CD14-positive monocyte (primary cell): ENCODE results near the gene SYPL1. TPM values are rescaled to one million over a fixed set of nuclear protein-coding genes. Genes with fewer than 3 reads are reported as not detected.

ENCODE experiments used
- DNase-seq, 3 donors: peaks; one replicate each; pipeline ENCODE4 v3.0.0-alpha.2; 2011 to 2022
- H2AFZ ChIP-seq: 2 replicates; pipeline ENCODE4 v1.6.0; 2012; ENCODE audit warnings: mild to moderate bottlenecking, low read depth, low read length, inconsistent platforms; ENCODE audit not compliant: insufficient read depth, poor library complexity, severe bottlenecking
- H3K27ac ChIP-seq, 2 donors: 1 replicate in 1 of 2; 2 replicates in 1 of 2; pipeline ENCODE4 v1.5.1; 2012 to 2013; ENCODE audit warnings: low read length in 2 of 2, control low read depth in 1 of 2, inconsistent platforms in 1 of 2, low read depth in 1 of 2, mild to moderate bottlenecking in 1 of 2
- H3K27me3 ChIP-seq, 2 donors: one replicate each; pipeline versions ENCODE4 v1.6.0 to v1.6.1; 2011 to 2013; ENCODE audit warnings: low read length in 2 of 2; ENCODE audit not compliant: control insufficient read depth in 2 of 2, insufficient read depth in 2 of 2
- H3K36me3 ChIP-seq, 2 donors: replicated peaks in 1 of 2; 1 replicate in 1 of 2; 2 replicates in 1 of 2; pipeline versions ENCODE4 v1.5.1 to v1.6.1; 2012 to 2013; ENCODE audit warnings: low read length in 2 of 2, control low read depth in 1 of 2, inconsistent platforms in 1 of 2, mild to moderate bottlenecking in 1 of 2; ENCODE audit not compliant: insufficient read depth in 2 of 2, control insufficient read depth in 1 of 2
- H3K4me1 ChIP-seq, 2 donors: 1 replicate in 1 of 2; 2 replicates in 1 of 2; pipeline versions ENCODE4 v1.5.1 to v1.6.1; 2012 to 2013; ENCODE audit warnings: low read length in 2 of 2, control low read depth in 1 of 2, inconsistent platforms in 1 of 2, mild to moderate bottlenecking in 1 of 2, moderate library complexity in 1 of 2; ENCODE audit not compliant: insufficient read depth in 2 of 2, control insufficient read depth in 1 of 2
- H3K4me2 ChIP-seq: replicated peaks from 2 replicates; pipeline ENCODE3; 2012; ENCODE audit warnings: low read length, moderate library complexity, mild to moderate bottlenecking; ENCODE audit not compliant: poor library complexity, severe bottlenecking; ENCODE audit errors: extremely low read depth
- H3K4me3 ChIP-seq, 3 experiments: fragments of 200-600 bp in 1 of 3; sonication (generic) in 1 of 3; replicated peaks in 1 of 3; 1 replicate in 2 of 3; 2 replicates in 1 of 3; pipeline ENCODE4 v1.5.1; 2011 to 2013; ENCODE audit warnings: low read length in 3 of 3, mild to moderate bottlenecking in 3 of 3, control low read depth in 2 of 3, low read depth in 2 of 3, inconsistent platforms in 1 of 3, moderate library complexity in 1 of 3
- H3K79me2 ChIP-seq: 2 replicates; pipeline ENCODE4 v1.6.0; 2012; ENCODE audit warnings: mild to moderate bottlenecking, control low read depth, inconsistent platforms, low read length, moderate library complexity; ENCODE audit not compliant: insufficient read depth
- H3K9ac ChIP-seq: 2 replicates; pipeline ENCODE4 v1.6.0; 2017; ENCODE audit warnings: low read length, mild to moderate bottlenecking; ENCODE audit not compliant: insufficient read depth, poor library complexity, severe bottlenecking
- H3K9me3 ChIP-seq, 2 donors: replicated peaks in 1 of 2; 1 replicate in 1 of 2; 2 replicates in 1 of 2; pipeline versions ENCODE4 v1.5.1 to v1.6.1; 2012 to 2013; ENCODE audit warnings: low read length in 2 of 2, control low read depth in 1 of 2; ENCODE audit not compliant: control insufficient read depth in 1 of 2, insufficient read depth in 1 of 2
- H4K20me1 ChIP-seq: 2 replicates; pipeline ENCODE4 v1.6.0; 2012; ENCODE audit warnings: mild to moderate bottlenecking, low read length, control low read depth, moderate library complexity; ENCODE audit not compliant: insufficient read depth
- H3K27ac Mint-ChIP-seq, 7 donors: one replicate each; pipeline ENCODE4 v1.8.0; 2020; ENCODE audit warnings: mild to moderate bottlenecking in 7 of 7, mixed read lengths in 7 of 7, moderate library complexity in 6 of 7, inconsistent platforms in 2 of 7
- H3K27me3 Mint-ChIP-seq, 3 donors: one replicate each; pipeline ENCODE4 v1.8.0; 2021 to 2022; ENCODE audit warnings: low read depth in 3 of 3, mild to moderate bottlenecking in 3 of 3, mixed read lengths in 3 of 3, moderate library complexity in 3 of 3, inconsistent platforms in 1 of 3
- H3K36me3 Mint-ChIP-seq, 2 donors: one replicate each; pipeline ENCODE4 v1.8.0; 2020; ENCODE audit warnings: mixed read lengths in 2 of 2, inconsistent platforms in 1 of 2, mild to moderate bottlenecking in 1 of 2
- H3K4me1 Mint-ChIP-seq: one replicate; pipeline ENCODE4 v1.8.0; 2020; ENCODE audit warnings: mild to moderate bottlenecking, mixed read lengths
- H3K4me3 Mint-ChIP-seq, 2 donors: one replicate each; pipeline ENCODE4 v1.8.0; 2020; ENCODE audit warnings: mild to moderate bottlenecking in 2 of 2, mixed read lengths in 2 of 2, moderate library complexity in 1 of 2
- H3K9me3 Mint-ChIP-seq, 7 donors: one replicate each; pipeline ENCODE4 v1.8.0; 2020 to 2022; ENCODE audit warnings: mixed read lengths in 7 of 7, mild to moderate bottlenecking in 6 of 7, moderate library complexity in 6 of 7, inconsistent platforms in 2 of 7
- WGBS: methylation state at CpG from one replicate; pipeline ENCODE4 v1.1.5; 2013; ENCODE audit warnings: missing lambda C conversion rate; ENCODE audit not compliant: insufficient coverage; 5-methylcytosine and 5-hydroxymethylcytosine counted together
- intact Hi-C, 2 donors: fragments of 100-400 bp; cut with micrococcal nuclease; formaldehyde crosslinking; loops; one replicate each; pipeline versions ENCODE4 v1.15.0 to v1.15.1; 2023
- polyA plus RNA-seq, 3 donors: library from polyadenylated mRNA; depleted of rRNA in 1 of 3; unstranded in 2 of 3; stranded (reverse) in 1 of 3; fragments of 300-500 nt in 2 of 3; fragments of >200 nt in 1 of 3; fragmentation: Illumina TruSeq in 2 of 3; gene quantifications; 1 replicate in 2 of 3; 2 replicates in 1 of 3; pipeline ENCODE4 v1.2.3, GENCODE V29; 2012 to 2021
- TF ChIP-seq, protein P1 (sequence below): fragments of 200-600 bp; IDR thresholded peaks from one replicate; pipeline ENCODE4 v1.8.0; 2022; ENCODE audit warnings: antibody characterized with exemption, mild to moderate bottlenecking

Gene SYPL1
- polyA plus RNA-seq, 3 donors: 22.3 to 82.1 (median 64.7) TPM

DNA sequence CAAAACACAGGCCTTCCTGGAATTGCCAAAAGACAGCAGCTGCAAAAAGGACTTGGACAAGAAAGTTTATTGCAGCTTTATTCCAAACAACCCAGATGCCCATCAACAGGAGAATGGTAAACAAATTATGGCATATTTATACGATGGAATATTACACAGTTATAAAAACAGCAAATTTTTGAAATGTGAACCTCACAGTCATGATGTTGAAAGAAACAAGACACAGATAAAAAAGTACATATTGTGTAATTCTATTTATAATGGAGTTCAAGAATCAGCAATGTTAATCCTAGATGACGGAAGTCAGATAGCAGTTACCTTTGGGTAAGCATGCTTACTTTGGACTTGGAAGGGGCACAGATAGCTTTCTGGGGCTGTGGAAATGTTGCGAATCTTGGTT is 44.4 kb downstream of the SYPL1 start:
- Histone ChIP-seq H3K4me3 (no peak overlapping the region), H3K9me3 (no peaks in the 10 kb centered on the region), H3K4me1 (peaks cover 22 to 31% of the 10 kb centered on the region in 2 donors), H3K27me3 (no peaks in the 10 kb centered on the region), H3K9ac (no peak overlapping the region), H3K4me2 (no peak overlapping the region), H4K20me1 (no peaks in the 10 kb centered on the region), H3K36me3 (no peaks in the 10 kb centered on the region), H3K79me2 (no peaks in the 10 kb centered on the region), H2AFZ (no peak overlapping the region), H3K27ac (no peak overlapping the region)
- 100% methylated on average over 1 of the region's 3 CpGs for WGBS
- Mint-ChIP-seq H3K27ac (peak overlapping the region in 1 of 7 donors; percentile 2), H3K4me1 (peaks cover 39% of the 10 kb centered on the region), H3K27me3 (peaks cover 0 to 3% (median 3%) of the 10 kb centered on the region in 3 donors), H3K36me3 (no peaks in the 10 kb centered on the region), H3K4me3 (no peak overlapping the region), H3K9me3 (no peaks in the 10 kb centered on the region)
- DNase-seq: no peak
- intact Hi-C loops: no loop called here
- TF ChIP-seq, protein P1, sequence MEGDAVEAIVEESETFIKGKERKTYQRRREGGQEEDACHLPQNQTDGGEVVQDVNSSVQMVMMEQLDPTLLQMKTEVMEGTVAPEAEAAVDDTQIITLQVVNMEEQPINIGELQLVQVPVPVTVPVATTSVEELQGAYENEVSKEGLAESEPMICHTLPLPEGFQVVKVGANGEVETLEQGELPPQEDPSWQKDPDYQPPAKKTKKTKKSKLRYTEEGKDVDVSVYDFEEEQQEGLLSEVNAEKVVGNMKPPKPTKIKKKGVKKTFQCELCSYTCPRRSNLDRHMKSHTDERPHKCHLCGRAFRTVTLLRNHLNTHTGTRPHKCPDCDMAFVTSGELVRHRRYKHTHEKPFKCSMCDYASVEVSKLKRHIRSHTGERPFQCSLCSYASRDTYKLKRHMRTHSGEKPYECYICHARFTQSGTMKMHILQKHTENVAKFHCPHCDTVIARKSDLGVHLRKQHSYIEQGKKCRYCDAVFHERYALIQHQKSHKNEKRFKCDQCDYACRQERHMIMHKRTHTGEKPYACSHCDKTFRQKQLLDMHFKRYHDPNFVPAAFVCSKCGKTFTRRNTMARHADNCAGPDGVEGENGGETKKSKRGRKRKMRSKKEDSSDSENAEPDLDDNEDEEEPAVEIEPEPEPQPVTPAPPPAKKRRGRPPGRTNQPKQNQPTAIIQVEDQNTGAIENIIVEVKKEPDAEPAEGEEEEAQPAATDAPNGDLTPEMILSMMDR: no peak

DNA sequence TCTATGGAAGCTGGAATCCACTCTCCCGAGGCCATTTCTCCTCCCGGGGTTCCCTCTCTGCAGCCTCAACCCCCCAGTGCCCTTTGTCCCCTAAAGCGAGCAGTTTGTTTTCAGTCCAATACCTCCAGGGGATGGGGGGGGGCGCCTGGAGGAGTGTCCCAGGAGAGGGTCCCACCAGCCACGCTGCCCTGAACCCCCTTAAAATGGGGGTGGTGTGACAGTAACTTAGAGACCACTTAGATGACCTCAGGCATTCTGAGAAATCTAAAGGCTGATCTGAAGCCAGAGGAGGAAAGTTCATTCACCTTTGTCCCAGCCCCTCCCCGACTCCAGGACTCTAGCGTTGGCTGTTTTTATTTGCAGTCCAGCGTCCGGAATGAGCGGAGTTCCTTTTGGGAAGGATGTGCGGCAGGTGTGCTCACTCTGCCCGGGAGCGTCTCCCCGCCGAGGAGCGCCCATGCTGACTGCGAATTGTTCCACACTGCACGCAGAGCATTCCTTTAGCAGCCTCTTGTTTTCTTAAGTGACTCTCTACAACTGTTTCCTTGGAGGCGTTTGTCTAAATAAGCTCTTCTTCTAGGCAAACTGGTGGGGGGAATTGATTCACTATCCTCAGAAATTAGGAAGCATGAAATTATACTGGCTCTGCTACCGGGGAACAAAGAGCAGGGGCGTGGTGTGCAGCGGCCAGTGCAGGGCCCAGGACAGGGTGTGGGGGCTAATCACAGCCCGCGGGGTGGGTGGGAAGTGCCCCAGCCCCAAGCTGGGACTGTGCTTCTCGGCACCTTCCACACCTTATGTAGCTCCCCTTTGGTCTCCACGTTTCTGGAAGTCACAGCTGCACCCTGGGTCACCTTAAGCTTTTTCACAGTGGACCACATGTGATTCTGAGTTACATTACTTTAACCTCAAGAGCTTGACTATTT is 46.3 kb downstream of the SYPL1 start:
- H3K4me3 Mint-ChIP-seq: no peak overlapping the region
- 91% methylated on average over 9 of the region's 26 CpGs for WGBS
- peaks cover 1 to 5% (median 3%) of the 10 kb centered on the region in 3 donors for H3K27me3 Mint-ChIP-seq
- no peaks in the 10 kb centered on the region for H4K20me1 ChIP-seq
- peaks cover 34% of the 10 kb centered on the region for H3K4me1 Mint-ChIP-seq
- H3K79me2 ChIP-seq: no peaks in the 10 kb centered on the region
- H3K4me2 ChIP-seq: no peak overlapping the region
- DNase-seq: no peak
- H2AFZ ChIP-seq: no peak overlapping the region
- no peaks in the 10 kb centered on the region for H3K9me3 Mint-ChIP-seq
- no peaks in the 10 kb centered on the region for H3K9me3 ChIP-seq
- H3K9ac ChIP-seq: no peak overlapping the region
- no peak overlapping the region for H3K4me3 ChIP-seq
- H3K27ac Mint-ChIP-seq: no peak overlapping the region
- no peaks in the 10 kb centered on the region for H3K36me3 ChIP-seq
- no peaks in the 10 kb centered on the region for H3K36me3 Mint-ChIP-seq
- H3K4me1 ChIP-seq: peaks cover 6 to 16% of the 10 kb centered on the region in 2 donors
- intact Hi-C loops: no loop called here
- H3K27me3 ChIP-seq: no peaks in the 10 kb centered on the region
- TF ChIP-seq, protein P1: no peak
- no peak overlapping the region for H3K27ac ChIP-seq
